GM23338 (cell line): Measurements from ENCODE around the gene CES5A. TPM values are rescaled to one million over a fixed set of nuclear protein-coding genes. Genes with fewer than 3 reads are reported as not detected.

Experiments used
- ATAC-seq: fragments of 200-7000 bp; cut with Tn5 transposase; 3 replicates; pipeline ENCODE4 v1.9.1; 2020
- DNase-seq: peaks from one replicate; pipeline ENCODE4 v3.0.0-alpha.2; 2015; ENCODE audit warnings: low spot score
- H2AFZ ChIP-seq: fragments of 200-600 bp; sonication (generic); 2 replicates; pipeline ENCODE4 v1.8.0; 2016; ENCODE audit warnings: antibody characterized with exemption, mild to moderate bottlenecking, moderate library complexity
- H3F3A ChIP-seq: fragments of 200-600 bp; sonication (generic); replicated peaks from 2 replicates; pipeline ENCODE4 v1.8.0; 2017; ENCODE audit warnings: antibody characterized with exemption, mixed run types, low read depth
- H3K27ac ChIP-seq: fragments of 200-600 bp; sonication (generic); 2 replicates; pipeline ENCODE4 v1.6.1; 2016; ENCODE audit warnings: low read depth
- H3K27me3 ChIP-seq: fragments of 200-600 bp; sonication (generic); 2 replicates; pipeline ENCODE4 v1.8.0; 2016; ENCODE audit warnings: mild to moderate bottlenecking, mixed run types, moderate library complexity; ENCODE audit not compliant: insufficient read depth
- H3K36me3 ChIP-seq: fragments of 200-600 bp; sonication (generic); 2 replicates; pipeline ENCODE4 v1.8.0; 2016; ENCODE audit warnings: mild to moderate bottlenecking; ENCODE audit not compliant: insufficient read depth
- H3K4me1 ChIP-seq: fragments of 200-600 bp; sonication (generic); 2 replicates; pipeline ENCODE4 v1.8.0; 2016; ENCODE audit warnings: mild to moderate bottlenecking, moderate library complexity; ENCODE audit not compliant: insufficient read depth
- H3K4me2 ChIP-seq: fragments of 200-600 bp; sonication (generic); 2 replicates; pipeline ENCODE4 v1.7.1; 2017; ENCODE audit warnings: mixed run types
- H3K4me3 ChIP-seq: fragments of 200-600 bp; sonication (generic); 2 replicates; pipeline ENCODE4 v1.6.1; 2016; ENCODE audit warnings: mixed run types
- H3K79me2 ChIP-seq: fragments of 200-600 bp; sonication (generic); replicated peaks from 2 replicates; pipeline ENCODE4 v1.8.0; 2017; ENCODE audit warnings: mild to moderate bottlenecking; ENCODE audit not compliant: insufficient read depth
- H3K9me2 ChIP-seq: fragments of 200-600 bp; sonication (generic); 2 replicates; pipeline ENCODE4 v1.8.0; 2017; ENCODE audit not compliant: insufficient read depth
- H4K20me1 ChIP-seq: fragments of 200-600 bp; sonication (generic); replicated peaks from 2 replicates; pipeline ENCODE4 v1.8.0; 2017; ENCODE audit warnings: mild to moderate bottlenecking; ENCODE audit not compliant: insufficient read depth
- H3K27ac Mint-ChIP-seq: 2 replicates; pipeline ENCODE4 v1.8.0; 2020; ENCODE audit warnings: inconsistent platforms, mild to moderate bottlenecking, moderate library complexity, mixed read lengths
- H3K27me3 Mint-ChIP-seq: 3 replicates; pipeline ENCODE4 v1.8.0; 2022; ENCODE audit warnings: low read depth, mild to moderate bottlenecking, moderate library complexity, mixed read lengths, inconsistent platforms; ENCODE audit not compliant: insufficient read depth, poor library complexity
- H3K36me3 Mint-ChIP-seq: 3 replicates; pipeline ENCODE4 v1.8.0; 2021; ENCODE audit warnings: low read depth, mild to moderate bottlenecking, inconsistent platforms, moderate library complexity, mixed read lengths
- H3K4me1 Mint-ChIP-seq: 3 replicates; pipeline ENCODE4 v1.8.0; 2020; ENCODE audit warnings: mild to moderate bottlenecking, inconsistent platforms, mixed read lengths
- H3K4me3 Mint-ChIP-seq: 3 replicates; pipeline ENCODE4 v1.8.0; 2021; ENCODE audit warnings: moderate library complexity, mild to moderate bottlenecking, inconsistent platforms, mixed read lengths
- H3K9me3 Mint-ChIP-seq: 3 replicates; pipeline ENCODE4 v1.8.0; 2020; ENCODE audit warnings: moderate library complexity, mild to moderate bottlenecking, inconsistent platforms, mixed read lengths
- CTCF ChIP-seq, 2 experiments: fragments of 200-600 bp in 1 of 2; sonication (generic) in 1 of 2; conservative IDR thresholded peaks; 2 replicates each; pipeline versions ENCODE4 v1.5.1 to v1.6.1; 2016 to 2017; ENCODE audit warnings: antibody characterized with exemption in 2 of 2, low read depth in 2 of 2, mild to moderate bottlenecking in 2 of 2, moderate library complexity in 1 of 2
- ETS1 ChIP-seq: IDR thresholded peaks from 2 replicates; pipeline ENCODE4 v1.6.1; 2016; ENCODE audit warnings: antibody characterized with exemption
- EZH2phosphoT487 ChIP-seq: fragments of 200-600 bp; sonication (generic); IDR thresholded peaks from one replicate; pipeline ENCODE4 v1.8.1; 2018; ENCODE audit warnings: antibody characterized with exemption; ENCODE audit not compliant: unreplicated experiment
- JUNB ChIP-seq: IDR thresholded peaks from one replicate; pipeline ENCODE4 v1.6.1; 2016; ENCODE audit warnings: antibody characterized with exemption; ENCODE audit not compliant: unreplicated experiment
- NANOG ChIP-seq: IDR thresholded peaks from 2 replicates; pipeline ENCODE4 v1.6.1; 2016; ENCODE audit warnings: antibody characterized with exemption, borderline replicate concordance
- ZNF114 ChIP-seq: fragments of 250-450 bp; sonication (Bioruptor Pico); IDR thresholded peaks from 2 replicates; pipeline ENCODE4 v1.5.0; 2020; ENCODE audit warnings: mild to moderate bottlenecking, moderate library complexity
- ZNF462 ChIP-seq: fragments of 250-450 bp; sonication (Bioruptor Pico); IDR thresholded peaks from 2 replicates; pipeline ENCODE4 v1.5.0; 2020; ENCODE audit warnings: mild to moderate bottlenecking, moderate library complexity
- polyA plus RNA-seq: library from polyadenylated mRNA; unstranded; fragments of >200 nt; fragmentation: Nextera tagmentation; extraction: Ambion mirVana; gene quantifications from 2 replicates; pipeline ENCODE4 v1.2.1, GENCODE V29; 2016
- total RNA-seq: library from RNA; depleted of rRNA; stranded (reverse); fragments of >200 nt; shearing (Covaris generic); gene quantifications from 2 replicates; pipeline ENCODE4 v1.2.3, GENCODE V29; 2014

The CES5A gene
- total and polyA plus RNA-seq, 2 experiments from 2014 or later: not detected

- Mint-ChIP-seq H3K36me3 (no peaks in the 10 kb centered on the region), H3K9me3 (peaks cover 39% of the 10 kb centered on the region), H3K4me3 (no peak overlapping the region), H3K27ac (no peak overlapping the region), H3K27me3 (peaks cover 6% of the 10 kb centered on the region), H3K4me1 (no peaks in the 10 kb centered on the region)
- Histone ChIP-seq H3K4me2 (no peak overlapping the region), H3K36me3 (no peaks in the 10 kb centered on the region), H3K79me2 (no peaks in the 10 kb centered on the region), H3K27me3 (no peaks in the 10 kb centered on the region), H3K27ac (no peak overlapping the region), H3K4me1 (no peaks in the 10 kb centered on the region), H3F3A (no peaks in the 10 kb centered on the region), H2AFZ (no peak overlapping the region), H3K9me2 (no peaks in the 10 kb centered on the region; the same call in 1 of the 2 replicates), H4K20me1 (no peaks in the 10 kb centered on the region), H3K4me3 (no peak overlapping the region)
- ATAC-seq (no peak), DNase-seq (no peak)
- no peak for TF ChIP-seq CTCF (conservative IDR thresholded peaks at IDR 0.05; ENCODE audit: low read depth in 2 of 2)
- TF ChIP-seq ZNF114 (CRISPR knock-in tag): no peak
- no peak for TF ChIP-seq JUNB
- no peak for TF ChIP-seq NANOG
- no peak for TF ChIP-seq ETS1
- TF ChIP-seq EZH2phosphoT487: no peak
Observed at GRCh38 chr16:55898592-55898991, 23.4 kb upstream of the CES5A start.

GRCh38 chr16:55892821-55893220, 17.6 kb upstream of the CES5A start:
- no peak overlapping the region for H3K4me3 Mint-ChIP-seq
- ATAC-seq (no peak), DNase-seq (no peak)
- no peaks in the 10 kb centered on the region for H3K79me2 ChIP-seq
- no peak overlapping the region for H3K4me2 ChIP-seq
- H3K36me3 Mint-ChIP-seq: peaks cover 20% of the 10 kb centered on the region; the same call in 2 of the 3 replicates
- peaks cover 70% of the 10 kb centered on the region for H3K9me3 Mint-ChIP-seq
- H4K20me1 ChIP-seq: no peaks in the 10 kb centered on the region
- no peaks in the 10 kb centered on the region for H3K4me1 ChIP-seq
- no peaks in the 10 kb centered on the region for H3K36me3 ChIP-seq
- H3K27me3 Mint-ChIP-seq: peaks cover 4% of the 10 kb centered on the region
- no peak overlapping the region for H3K27ac Mint-ChIP-seq
- no peaks in the 10 kb centered on the region for H3K27me3 ChIP-seq
- H2AFZ ChIP-seq: no peak overlapping the region
- no peaks in the 10 kb centered on the region for H3K4me1 Mint-ChIP-seq
- no peak overlapping the region for H3K4me3 ChIP-seq
- H3K27ac ChIP-seq: no peak overlapping the region
- no peaks in the 10 kb centered on the region for H3F3A ChIP-seq
- peaks cover 6% of the 10 kb centered on the region; the same call in 1 of the 2 replicates for H3K9me2 ChIP-seq
- TF ChIP-seq ETS1 (no peak), CTCF (conservative IDR thresholded peaks at IDR 0.05; ENCODE audit: low read depth in 2 of 2) (no peak), ZNF462 (CRISPR knock-in tag) (no peak), NANOG (no peak)
